ENCODE data around the gene CCDC60. TPM values are rescaled to one million over a fixed set of nuclear protein-coding genes. Genes with fewer than 3 reads are reported as not detected.

Gene CCDC60
- total RNA-seq, 1 experiment from 2014 or later: not detected

DNA sequence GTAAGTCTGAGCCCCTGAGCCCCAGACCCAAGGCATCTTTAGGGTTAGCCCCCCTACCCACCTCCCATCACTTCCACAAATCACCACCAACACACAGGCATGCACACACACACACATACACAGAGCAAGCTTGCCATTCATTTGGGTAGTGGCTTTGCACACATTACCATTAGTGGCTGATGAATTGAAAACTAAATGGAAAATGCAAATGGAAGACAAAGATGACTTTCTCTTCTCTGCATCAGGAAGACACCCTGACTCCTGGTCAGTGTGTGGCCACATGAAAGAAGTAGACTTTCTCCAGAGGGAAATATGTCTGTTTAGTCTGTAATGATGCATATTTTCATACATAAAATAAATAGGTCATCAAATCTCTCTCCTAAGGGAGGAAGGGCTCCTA, 55.2 kb downstream of the CCDC60 start:
- Histone ChIP-seq H4K20me1 (ENCODE audit: insufficient read depth) (no peaks in the 10 kb centered on the region), H3K4me2 (ENCODE audit: low read length) (no peak overlapping the region), H3K27me3 (ENCODE audit: insufficient read depth, low read length) (peaks cover 32% of the 10 kb centered on the region), H3K36me3 (ENCODE audit: control insufficient read depth in 1 of 2, insufficient read depth in 2 of 2, low read length in 2 of 2) (no peaks in the 10 kb centered on the region), H3K79me2 (ENCODE audit: insufficient read depth, low read length) (no peaks in the 10 kb centered on the region), H3K4me1 (ENCODE audit: control insufficient read depth in 1 of 2, insufficient read depth in 2 of 2, low read length in 2 of 2) (no peaks in the 10 kb centered on the region), H3K9me3 (ENCODE audit: control insufficient read depth in 1 of 2, insufficient read depth in 1 of 2, low read depth in 1 of 2, low read length in 2 of 2) (no peaks in the 10 kb centered on the region), H3K9ac (ENCODE audit: low read length) (no peak overlapping the region), H3K4me3 (replicated peaks in 1 of 2; ENCODE audit: low read depth in 1 of 2, low read length in 2 of 2) (no peak overlapping the region), H3K27ac (ENCODE audit: low read depth, low read length) (no peak overlapping the region), H2AFZ (ENCODE audit: low read depth, low read length, poor library complexity, severe bottlenecking) (no peak overlapping the region), H3K9me2 (ENCODE audit: insufficient read depth) (no peaks in the 10 kb centered on the region)
- POLR2A ChIA-PET: no interaction called here
- RAD21 ChIA-PET (ENCODE audit: low non-redundant PET in 1 of 2, low total read pairs in 2 of 2, uncharacterized antibody in 2 of 2, unreplicated experiment in 2 of 2): no interaction called here
- DNase-seq (ENCODE audit: low read depth, low spot score) (no peak), ATAC-seq (no peak)
- intact Hi-C loops (cut with micrococcal nuclease): no loop called here
- BruUV-seq (replicated peaks): no TSS peak
- TF ChIP-seq POLR2AphosphoS5 (IDR thresholded peaks at IDR 0.05; ENCODE audit: low read depth, low read length) (no peak), FOSL1 (IDR thresholded peaks at IDR 0.05; ENCODE audit: low read depth) (no peak), ZNF274 (IDR thresholded peaks at IDR 0.05; ENCODE audit: low read depth, low read length) (no peak), YY1 (IDR thresholded peaks at IDR 0.05; ENCODE audit: extremely low read depth, insufficient replicate concordance, low read depth, low read length) (no peak), RAD21 (IDR thresholded peaks at IDR 0.05; ENCODE audit: low read depth) (no peak), EZH2phosphoT487 (IDR thresholded peaks at IDR 0.05; ENCODE audit: borderline replicate concordance) (no peak), EZH2 (IDR thresholded peaks at IDR 0.05) (no peak)
- TF ChIP-seq, protein P1, sequence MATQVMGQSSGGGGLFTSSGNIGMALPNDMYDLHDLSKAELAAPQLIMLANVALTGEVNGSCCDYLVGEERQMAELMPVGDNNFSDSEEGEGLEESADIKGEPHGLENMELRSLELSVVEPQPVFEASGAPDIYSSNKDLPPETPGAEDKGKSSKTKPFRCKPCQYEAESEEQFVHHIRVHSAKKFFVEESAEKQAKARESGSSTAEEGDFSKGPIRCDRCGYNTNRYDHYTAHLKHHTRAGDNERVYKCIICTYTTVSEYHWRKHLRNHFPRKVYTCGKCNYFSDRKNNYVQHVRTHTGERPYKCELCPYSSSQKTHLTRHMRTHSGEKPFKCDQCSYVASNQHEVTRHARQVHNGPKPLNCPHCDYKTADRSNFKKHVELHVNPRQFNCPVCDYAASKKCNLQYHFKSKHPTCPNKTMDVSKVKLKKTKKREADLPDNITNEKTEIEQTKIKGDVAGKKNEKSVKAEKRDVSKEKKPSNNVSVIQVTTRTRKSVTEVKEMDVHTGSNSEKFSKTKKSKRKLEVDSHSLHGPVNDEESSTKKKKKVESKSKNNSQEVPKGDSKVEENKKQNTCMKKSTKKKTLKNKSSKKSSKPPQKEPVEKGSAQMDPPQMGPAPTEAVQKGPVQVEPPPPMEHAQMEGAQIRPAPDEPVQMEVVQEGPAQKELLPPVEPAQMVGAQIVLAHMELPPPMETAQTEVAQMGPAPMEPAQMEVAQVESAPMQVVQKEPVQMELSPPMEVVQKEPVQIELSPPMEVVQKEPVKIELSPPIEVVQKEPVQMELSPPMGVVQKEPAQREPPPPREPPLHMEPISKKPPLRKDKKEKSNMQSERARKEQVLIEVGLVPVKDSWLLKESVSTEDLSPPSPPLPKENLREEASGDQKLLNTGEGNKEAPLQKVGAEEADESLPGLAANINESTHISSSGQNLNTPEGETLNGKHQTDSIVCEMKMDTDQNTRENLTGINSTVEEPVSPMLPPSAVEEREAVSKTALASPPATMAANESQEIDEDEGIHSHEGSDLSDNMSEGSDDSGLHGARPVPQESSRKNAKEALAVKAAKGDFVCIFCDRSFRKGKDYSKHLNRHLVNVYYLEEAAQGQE (IDR thresholded peaks at IDR 0.05; ENCODE audit: low read depth): no peak
- TF ChIP-seq, protein P2, sequence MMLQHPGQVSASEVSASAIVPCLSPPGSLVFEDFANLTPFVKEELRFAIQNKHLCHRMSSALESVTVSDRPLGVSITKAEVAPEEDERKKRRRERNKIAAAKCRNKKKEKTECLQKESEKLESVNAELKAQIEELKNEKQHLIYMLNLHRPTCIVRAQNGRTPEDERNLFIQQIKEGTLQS (IDR thresholded peaks at IDR 0.05): no peak
- TF ChIP-seq, protein P3, sequence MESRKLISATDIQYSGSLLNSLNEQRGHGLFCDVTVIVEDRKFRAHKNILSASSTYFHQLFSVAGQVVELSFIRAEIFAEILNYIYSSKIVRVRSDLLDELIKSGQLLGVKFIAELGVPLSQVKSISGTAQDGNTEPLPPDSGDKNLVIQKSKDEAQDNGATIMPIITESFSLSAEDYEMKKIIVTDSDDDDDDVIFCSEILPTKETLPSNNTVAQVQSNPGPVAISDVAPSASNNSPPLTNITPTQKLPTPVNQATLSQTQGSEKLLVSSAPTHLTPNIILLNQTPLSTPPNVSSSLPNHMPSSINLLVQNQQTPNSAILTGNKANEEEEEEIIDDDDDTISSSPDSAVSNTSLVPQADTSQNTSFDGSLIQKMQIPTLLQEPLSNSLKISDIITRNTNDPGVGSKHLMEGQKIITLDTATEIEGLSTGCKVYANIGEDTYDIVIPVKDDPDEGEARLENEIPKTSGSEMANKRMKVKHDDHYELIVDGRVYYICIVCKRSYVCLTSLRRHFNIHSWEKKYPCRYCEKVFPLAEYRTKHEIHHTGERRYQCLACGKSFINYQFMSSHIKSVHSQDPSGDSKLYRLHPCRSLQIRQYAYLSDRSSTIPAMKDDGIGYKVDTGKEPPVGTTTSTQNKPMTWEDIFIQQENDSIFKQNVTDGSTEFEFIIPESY (IDR thresholded peaks at IDR 0.05; ENCODE audit: extremely low read depth, insufficient replicate concordance, low read length): no peak
- TF ChIP-seq, protein P4, sequence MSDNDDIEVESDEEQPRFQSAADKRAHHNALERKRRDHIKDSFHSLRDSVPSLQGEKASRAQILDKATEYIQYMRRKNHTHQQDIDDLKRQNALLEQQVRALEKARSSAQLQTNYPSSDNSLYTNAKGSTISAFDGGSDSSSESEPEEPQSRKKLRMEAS (IDR thresholded peaks at IDR 0.05): no peak
- CTCF ChIA-PET: no interaction called here

Measured in HCT116 (cell line).